NCI-H1092 treated with DMSO at 0.1 percent for 48 hours (cell line): ENCODE results near the gene FGF21.
A peak's percentile ranks its signal among the peaks of the same experiment; 100 is the strongest.
"Not testable (repeated sequence)": the region's sequence is repeated elsewhere in the genome, so short reads cannot be mapped to it uniquely, and the experiment has no call there.

Experiments
- DNase-seq: peaks from one replicate; lab custom pipeline; 2025; lab: John Stamatoyannopoulos, UW

FGF21 gene

DNA sequence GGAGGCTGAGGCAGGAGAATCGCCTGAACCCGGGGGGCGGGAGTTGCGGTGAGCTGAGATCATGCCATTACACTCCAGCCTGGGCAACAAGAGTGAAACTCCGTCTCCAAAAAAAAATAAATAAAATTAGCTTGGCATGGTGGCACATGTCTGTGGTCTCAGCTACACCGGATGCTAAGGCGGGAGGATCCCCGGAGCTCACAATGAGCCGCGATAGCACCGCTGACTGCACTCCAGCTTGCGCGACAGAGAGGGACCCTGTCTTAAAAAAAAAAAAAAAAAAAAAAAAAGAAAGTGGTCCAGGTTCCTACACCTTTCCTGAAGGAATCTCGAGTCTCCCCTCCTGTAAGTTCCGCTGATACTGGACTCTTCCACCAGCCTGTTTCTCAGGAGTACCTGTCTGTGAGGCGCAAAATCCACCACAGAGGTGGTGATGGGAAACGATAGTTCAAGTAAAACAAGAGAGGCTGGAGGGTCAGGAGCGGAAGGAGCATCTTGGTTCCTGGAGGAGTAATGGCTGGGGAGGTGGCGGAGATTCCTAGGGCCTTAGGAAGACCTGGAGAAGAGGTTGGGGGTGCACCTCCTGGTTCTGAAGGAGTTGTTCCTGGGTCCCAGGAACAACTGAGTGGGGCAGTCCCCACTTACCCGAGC lies 3.4 kb upstream of the FGF21 start:
- no peak for DNase-seq

DNA sequence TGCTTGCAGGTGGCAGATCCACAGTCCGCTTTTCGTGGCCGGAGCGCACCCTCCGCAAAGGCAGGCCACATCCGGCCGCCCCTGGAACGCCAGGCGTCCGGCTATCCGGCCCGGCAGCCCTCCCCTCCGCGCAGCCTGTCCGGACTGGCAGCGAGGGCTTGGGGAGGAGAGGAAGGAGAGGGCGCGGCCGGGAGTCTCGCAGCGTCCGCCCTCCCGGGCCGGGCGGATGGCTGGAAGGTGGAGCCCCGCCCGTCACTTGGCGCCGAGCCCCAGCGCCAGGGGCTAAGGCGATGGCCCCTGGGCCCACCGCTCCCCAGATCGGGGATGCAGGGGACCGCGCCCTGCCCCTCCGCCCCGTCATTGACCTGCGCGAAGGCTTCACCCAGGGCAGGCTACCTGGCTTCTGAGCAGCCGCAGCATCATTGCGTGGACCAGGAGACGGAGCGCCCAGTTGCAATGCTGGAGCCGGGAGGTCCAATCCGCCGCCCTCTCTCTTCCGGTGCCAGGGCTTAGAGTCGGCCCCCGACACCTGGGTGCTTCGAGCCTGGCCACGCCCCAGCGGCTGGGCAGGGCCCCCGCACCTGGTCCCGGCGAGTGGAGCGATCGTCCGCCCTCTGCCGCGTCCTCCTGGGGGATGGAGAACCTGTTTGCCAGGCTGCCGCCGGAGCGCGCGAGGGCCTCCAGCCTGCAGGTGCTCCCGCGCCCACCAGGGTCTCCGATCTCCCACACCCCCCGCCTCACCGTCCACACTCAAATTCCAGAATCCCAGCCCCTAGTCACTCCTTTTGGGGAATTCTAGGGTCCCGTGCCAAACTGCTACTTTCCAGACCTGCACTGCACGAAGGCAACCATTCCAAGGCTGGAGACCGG lies 2.6 kb upstream of the FGF21 start, which contains the start of gene FUT1:
TSS of gene FUT1 (minus strand) at position 146 of the 870 bp plus-strand sequence. CDS start 1,360 bp downstream, outside the sequence.
- DNase-seq, result peak; percentile 37

DNA sequence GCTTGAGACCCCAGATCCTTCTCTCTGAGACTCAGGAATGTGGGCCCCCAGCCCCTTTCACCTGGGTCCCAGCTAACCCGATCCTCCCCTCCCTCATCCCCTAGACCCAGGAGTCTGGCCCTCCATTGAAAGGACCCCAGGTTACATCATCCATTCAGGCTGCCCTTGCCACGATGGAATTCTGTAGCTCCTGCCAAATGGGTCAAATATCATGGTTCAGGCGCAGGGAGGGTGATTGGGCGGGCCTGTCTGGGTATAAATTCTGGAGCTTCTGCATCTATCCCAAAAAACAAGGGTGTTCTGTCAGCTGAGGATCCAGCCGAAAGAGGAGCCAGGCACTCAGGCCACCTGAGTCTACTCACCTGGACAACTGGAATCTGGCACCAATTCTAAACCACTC lies 463 bp downstream of the FGF21 start:
- no peak for DNase-seq

DNA sequence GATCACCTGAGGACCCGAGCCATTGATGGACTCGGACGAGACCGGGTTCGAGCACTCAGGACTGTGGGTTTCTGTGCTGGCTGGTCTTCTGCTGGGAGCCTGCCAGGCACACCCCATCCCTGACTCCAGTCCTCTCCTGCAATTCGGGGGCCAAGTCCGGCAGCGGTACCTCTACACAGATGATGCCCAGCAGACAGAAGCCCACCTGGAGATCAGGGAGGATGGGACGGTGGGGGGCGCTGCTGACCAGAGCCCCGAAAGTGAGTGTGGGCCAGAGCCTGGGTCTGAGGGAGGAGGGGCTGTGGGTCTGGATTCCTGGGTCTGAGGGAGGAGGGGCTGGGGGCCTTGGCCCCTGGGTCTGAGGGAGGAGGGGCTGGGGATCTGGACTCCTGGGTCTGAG lies 888 bp downstream of the FGF21 start:
- no peak for DNase-seq

DNA sequence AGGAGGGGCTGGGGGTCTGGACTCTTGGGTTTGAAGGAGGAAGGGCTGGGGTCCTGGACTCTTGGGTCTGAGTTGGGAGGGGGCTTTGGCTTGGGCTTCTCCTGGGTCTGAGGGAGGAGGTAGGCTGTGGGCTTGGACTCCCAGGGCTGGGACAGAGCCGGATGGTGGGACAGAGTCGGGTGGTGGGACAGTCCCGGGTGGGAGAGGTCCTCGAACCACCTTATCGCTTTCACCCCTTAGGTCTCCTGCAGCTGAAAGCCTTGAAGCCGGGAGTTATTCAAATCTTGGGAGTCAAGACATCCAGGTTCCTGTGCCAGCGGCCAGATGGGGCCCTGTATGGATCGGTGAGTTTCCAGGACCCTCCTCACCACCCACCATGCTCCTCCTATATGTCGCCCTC lies 1.4 kb downstream of the FGF21 start:
- no peak for DNase-seq

DNA sequence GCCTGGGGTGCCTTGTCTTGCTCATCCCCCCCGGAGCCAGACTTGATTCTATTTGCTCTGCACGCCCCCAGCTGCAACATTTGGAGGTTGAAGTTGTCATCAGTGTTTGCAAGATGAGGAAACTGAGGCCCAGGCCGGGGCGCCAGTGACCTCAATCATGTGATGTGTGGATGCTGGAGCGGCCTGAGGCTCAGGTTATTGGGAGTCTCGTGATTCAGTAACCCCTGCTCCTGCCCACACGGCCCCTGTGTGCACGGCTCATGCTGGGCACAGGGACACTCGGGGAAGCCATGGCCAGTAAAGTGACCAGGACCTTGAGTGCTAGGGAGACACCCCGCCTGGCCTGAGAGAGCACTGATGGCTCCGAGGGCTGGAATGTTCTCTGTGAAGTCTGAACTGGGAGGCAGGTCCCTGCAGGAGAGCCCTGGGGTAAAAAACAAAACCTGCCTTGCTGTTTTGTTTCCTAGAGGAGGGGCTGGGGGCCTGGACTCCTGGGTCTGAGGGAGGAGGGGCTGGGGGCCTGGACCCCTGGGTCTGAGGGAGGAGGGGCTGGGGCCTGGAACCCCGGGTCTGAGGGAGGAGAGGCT lies 1.9 kb downstream of the FGF21 start:
- DNase-seq, result no peak

DNA sequence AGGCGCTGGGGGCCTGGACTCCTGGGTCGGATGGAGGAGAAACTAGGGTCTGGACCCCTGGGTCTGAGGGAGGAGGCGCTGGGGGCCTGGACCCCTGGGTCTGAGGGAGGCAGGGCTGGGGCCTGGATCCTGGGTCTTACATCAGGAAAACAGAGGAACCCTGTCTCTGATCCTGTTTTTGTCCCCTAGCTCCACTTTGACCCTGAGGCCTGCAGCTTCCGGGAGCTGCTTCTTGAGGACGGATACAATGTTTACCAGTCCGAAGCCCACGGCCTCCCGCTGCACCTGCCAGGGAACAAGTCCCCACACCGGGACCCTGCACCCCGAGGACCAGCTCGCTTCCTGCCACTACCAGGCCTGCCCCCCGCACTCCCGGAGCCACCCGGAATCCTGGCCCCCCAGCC lies 2.4 kb downstream of the FGF21 start:
- no peak for DNase-seq

DNA sequence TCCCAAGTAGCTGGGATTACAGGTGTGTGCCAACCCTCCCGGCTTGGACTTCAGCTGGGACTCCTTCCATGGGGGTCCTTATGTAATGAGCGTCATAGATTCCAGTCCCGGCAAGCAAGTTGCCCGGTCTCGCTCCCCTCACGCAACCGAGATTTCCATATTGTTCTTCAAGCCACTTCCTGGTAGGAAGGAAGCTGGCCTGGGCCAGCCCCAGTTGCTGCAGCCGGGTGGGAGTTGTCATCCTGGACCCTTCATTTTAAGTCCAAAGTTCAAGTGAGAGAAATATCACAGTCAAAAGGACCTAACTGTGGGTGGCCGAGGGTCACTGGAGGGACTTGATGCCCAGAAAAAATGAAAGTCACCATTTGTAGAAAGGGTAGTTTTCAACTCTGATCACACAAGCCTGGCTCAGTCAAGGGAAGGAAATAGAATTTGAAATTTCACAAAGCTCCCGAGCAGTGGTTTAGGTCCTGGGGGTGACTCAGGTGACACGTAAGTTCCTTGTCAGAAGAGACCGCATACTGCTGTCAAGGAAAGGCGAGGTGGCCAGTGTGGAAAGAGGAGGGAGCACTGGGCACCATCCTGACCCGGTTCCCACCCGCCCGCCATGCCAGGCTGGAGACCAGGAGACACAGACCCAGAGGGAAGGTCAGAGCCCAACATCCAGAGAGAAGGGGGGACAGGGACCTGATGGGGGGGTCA lies 5.3 kb downstream of the FGF21 start:
- DNase-seq, result no peak

DNA sequence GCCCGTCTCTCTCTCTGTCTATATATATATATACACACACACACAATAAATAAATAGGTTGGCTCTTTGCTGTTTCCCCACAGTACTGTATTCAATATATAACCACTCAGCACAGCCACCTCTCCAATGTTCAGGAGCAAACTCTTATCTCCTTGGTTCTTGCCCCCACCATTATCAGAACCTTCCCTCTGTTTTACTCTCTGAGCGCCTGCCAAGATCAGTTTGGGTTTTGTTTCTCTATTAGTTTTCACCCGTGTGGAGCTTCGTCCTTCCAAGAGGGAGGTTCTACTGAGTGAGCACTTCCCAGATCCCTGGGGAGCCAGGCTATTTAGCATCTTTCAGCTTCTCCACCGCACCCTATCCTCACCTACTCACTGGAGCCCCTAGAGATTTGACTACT lies 10.5 kb downstream of the FGF21 start:
- DNase-seq, result not testable (repeated sequence)

DNA sequence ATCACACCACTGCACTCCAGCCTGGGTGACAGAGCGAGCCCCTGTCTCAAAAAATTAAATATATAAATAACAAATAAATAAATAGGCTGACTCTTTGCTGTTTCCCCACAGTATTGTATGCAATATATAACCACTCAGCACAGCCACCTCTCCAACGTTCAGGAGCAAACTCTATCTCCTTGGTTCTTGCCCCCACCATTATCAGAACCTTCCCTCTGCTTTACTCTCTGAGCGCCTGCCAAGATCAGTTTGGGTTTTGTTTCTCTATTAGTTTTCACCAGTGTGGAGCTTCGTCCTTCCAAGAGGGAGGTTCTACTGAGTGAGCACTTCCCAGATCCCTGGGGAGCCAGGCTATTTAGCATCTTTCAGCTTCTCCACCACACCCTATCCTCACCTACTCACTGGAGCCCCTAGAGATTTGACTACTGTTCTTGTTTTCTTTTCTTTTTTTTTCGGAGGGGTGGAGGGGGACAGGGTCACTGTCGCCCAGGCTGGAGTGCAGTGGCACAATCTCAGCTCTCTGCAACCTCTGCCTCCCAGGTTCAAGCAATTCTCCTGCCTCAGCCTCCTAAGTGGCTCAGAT lies 12.9 kb downstream of the FGF21 start:
- DNase-seq, result not testable (repeated sequence)

DNA sequence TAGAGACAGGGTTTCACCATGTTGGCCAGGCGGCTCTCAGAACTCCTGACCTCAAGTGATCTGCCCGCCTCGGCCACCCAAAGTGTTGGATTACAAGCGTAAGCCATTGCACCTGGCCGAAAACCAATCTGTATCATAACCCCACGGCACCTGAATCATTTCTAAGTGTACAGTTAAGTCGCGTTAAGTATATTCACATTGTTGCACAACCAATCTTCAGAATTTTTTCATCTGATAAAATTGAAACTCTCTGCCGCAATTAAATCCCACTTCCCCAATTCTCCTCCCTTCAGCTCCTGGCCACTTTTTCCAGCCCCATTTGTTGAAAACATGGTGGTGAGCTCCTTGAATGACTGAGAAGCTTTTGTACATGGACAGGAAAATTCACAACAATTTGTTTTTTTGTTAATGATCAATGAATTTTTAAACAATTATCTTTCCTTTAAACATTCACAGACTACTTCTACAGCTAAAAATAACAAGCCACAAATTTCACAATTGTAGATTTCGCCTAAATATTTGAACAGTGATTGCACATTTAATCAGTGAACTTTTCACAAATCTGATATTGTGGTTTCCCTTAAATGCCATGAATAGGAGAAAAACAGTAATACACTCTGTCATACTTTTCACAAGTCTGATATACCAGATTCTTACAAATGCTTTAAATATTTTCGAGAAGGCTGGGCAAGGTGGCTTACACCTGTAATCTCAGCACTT lies 13.8 kb downstream of the FGF21 start:
- DNase-seq, result no peak

DNA sequence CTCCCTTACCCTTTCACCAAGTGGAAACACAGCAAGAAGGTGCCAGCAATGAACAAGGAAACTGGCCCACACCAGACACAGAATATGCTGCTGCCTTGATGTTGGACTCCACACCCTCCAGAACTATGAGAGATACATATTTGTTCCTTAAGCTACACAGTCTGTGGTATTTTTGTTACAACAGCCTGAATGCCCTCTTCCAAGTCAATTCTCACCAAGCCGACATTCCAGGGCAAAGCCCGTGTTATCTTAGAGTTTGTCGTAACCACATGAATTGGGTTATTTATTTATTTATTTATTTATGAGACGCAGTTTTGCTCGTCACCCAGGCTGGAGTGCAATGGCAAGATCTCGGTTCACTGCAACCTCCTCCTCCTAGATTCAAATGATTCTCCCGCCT lies 14.9 kb downstream of the FGF21 start:
- no peak for DNase-seq

DNA sequence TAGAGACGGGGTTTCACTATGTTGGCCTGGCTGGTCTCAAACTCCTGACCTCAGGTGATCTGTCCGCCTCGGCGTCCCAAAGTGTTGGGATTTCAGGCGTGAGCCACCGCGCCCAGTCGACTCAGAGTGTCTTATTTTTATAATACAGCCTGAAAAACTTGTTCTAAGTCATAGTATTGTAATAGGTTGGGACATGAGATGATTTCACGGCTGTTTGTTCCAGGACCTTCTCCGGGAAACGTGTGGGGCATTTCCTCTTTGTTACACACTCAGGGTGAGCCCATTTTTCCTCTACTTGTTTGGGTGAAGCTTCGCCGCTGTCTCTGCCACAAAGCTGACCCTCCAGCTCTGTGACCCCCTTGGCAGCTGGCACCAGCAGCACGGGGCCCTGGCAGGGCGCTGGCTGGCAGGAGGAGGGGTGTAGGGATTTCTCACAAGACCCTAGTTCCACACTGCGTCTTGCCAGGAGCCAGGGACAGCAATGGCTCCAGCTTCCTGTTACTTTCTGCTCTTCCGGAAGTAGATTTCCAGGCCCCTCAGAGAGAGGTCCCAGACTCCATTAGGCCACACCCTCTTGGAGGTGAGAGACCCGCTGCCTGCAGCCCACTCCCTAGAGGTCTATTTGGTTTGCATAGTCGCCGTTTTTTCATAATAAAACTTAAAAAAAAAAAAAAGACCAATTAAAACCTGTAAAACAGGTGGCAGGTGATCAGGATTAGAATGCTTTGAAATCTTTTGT lies 15.6 kb downstream of the FGF21 start:
- no peak for DNase-seq

DNA sequence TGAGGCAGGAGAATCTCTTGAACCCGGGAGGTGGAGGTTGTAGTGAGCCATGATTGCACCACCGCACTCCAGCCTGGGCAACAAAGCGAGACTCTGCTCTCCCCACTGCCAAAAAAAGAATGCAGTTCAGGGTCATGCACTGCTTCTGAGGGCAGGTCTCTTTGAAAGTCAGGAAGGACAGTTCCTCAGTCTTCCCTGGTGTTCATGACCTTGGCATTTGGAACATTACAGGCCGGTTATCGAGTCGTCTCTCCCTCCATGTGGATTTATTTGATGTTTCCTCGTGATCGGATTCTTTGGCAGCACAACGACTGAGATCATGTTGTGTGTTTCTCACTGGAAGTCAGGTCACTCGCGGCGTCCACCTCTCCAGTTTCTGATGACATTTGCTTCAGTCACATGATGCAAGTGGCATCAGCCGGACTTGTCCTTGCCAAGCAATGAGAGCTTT lies 17.2 kb downstream of the FGF21 start:
- no peak for DNase-seq

DNA sequence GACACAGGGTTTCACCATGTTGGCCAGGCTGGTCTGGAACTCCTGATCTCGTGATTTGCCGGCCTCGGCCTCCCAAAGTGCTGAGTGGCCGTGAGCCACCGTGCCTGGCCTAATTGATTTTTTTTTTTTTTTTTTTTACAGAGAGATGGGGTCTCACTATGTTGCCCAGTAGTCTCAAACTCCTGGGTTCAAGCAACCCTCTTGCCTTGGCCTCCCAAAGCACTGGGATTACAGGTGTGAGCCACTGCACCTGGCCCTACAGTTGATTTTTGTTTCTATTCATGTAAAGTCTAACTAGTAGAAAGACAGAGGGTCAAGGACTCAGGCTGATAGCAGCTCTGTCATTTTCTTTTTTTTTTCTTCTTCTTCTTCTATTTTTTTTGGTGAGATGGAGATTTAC lies 21.8 kb downstream of the FGF21 start:
- DNase-seq, result no peak

DNA sequence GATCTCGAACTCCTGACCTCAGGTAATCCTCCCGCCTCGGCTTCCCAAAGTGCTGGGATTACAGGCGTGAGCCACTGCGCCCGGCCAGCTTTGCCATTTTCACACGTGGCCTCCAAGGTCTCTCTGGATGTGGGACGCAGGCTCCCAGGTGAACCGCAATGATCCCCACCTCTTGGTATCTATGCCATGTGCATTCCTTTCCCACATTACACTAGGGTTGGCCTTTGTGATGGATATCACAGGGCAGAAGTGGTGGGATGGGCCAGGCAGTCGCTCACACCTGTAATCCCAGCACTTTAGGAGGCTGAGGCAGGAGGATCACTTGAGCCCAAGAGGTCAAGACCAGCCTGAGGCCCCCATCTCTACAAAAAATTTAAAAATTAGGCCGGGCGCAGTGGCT lies 22.4 kb downstream of the FGF21 start:
- no peak for DNase-seq

DNA sequence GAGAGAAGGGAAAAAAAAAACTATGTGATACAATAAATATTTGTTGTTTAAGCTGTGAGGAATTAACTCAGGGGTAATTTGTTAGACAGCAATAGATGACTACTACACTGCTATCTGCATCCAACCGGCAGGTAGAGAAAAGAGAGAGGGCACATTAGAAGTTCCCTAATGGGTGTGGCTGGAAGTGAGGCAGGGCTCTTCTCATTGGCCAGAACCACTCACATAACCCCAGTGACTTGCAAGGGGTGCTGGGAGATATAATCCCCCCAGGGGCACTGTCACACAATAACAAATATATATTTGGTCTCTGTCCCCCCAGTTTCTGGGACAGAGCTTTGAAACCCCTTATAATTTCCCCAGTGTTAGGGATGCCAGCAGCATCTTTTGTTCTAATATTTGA lies 24.3 kb downstream of the FGF21 start:
- no peak for DNase-seq

DNA sequence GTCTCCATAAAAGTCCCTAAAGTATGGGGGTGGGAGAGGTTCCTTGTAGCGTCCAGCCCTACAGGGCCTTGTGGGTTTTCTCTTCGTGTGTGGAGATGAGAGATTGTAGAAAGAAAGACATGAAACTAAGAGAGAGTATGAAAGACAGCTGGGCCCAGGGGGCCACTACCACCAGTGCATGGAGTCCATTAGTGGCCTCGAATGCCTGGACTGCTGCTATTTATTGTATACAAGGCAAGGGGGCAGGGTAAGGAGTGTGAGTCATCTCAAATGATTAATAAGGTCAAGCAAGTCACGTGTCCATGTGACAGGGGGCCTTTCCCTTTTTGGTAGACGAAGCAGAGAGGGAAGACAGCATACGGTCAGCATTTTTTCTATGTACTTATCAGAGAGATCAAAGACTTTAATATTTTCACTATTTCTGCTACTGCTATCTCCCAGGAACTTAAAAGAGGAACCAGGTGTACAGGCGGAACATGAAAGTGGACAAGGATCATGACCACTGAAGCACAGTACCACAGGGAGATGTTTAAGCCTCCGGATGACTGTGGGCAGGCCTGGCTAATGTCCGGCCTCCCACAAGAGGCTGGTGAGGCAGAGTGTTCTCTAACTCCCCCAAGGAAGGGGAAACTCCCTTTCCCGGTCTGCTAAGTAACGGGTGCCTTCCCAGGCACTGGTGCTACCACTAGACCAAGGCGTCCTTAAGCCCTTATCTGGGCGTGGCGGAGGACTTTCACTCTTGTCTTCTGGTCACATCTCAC lies 25.5 kb downstream of the FGF21 start:
- DNase-seq, result no peak

DNA sequence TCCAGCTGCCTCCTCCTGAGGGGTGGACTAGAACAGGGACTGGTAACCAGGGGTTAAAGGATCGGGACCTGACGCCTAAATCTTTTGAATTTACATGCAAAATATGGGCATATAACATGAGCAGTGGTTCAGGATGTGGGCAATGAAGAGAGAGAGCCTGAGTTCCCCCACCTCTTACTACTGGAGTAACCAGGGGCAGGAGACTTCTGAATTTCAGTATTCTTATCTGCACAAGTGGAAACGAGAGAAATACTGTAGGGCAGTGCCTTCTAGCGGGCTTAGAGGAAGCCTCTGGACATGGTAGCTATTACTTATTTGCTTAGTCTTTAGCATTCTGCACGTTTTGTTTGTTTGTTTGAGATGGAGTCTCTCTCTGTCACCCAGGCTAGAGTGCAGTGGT lies 29.2 kb downstream of the FGF21 start:
- DNase-seq, result no peak

DNA sequence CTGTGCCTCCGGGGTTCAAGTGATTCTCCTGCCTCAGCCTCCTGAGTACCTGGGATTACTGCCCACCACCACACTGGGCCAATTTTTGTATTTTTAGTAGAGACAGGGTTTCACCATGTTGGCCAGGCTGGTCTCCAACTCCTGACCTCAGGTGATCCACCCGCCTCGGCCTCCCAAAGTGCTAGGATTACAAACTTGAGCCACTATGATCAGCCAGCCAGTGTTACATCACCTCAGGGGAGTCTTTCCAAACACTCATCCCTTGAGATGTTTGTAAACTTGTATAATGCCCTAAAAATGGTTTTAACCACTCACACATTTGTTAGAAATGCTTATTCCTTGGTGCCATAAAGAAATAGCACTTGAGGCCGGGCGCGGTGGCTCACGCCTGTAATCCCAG lies 31.1 kb downstream of the FGF21 start:
- DNase-seq, result not testable (repeated sequence)
